Adrenal gland (tissue), 12 donors: Measurements from ENCODE around the gene IFT22. TPM values are rescaled to one million over a fixed set of nuclear protein-coding genes. Genes with fewer than 3 reads are reported as not detected.
"Not testable (repeated sequence)": the region's sequence is repeated elsewhere in the genome, so short reads cannot be mapped to it uniquely, and the experiment has no call there.

Experiments
- DNase-seq, 7 donors: peaks; one replicate each; pipeline ENCODE4 v3.0.0-alpha.2; 2019 to 2020
- H3K27ac ChIP-seq, 5 donors: fragments of 200-600 bp; sonication (generic) in 4 of 5; 1 replicate in 3 of 5; 2 replicates in 2 of 5; pipeline versions ENCODE4 v1.5.1 to v1.8.0; 2016 to 2020; ENCODE audit warnings: mild to moderate bottlenecking in 1 of 5
- H3K27me3 ChIP-seq: fragments of 200-600 bp; 2 replicates; pipeline ENCODE4 v1.8.0; 2021
- H3K36me3 ChIP-seq, 2 donors: fragments of 200-600 bp; replicated peaks in 1 of 2; 1 replicate in 1 of 2; 2 replicates in 1 of 2; pipeline versions ENCODE4 v1.5.1 to v1.8.0; 2018 to 2022
- H3K4me1 ChIP-seq, 2 donors: fragments of 200-600 bp; replicated peaks in 1 of 2; 1 replicate in 1 of 2; 2 replicates in 1 of 2; pipeline versions ENCODE4 v1.5.1 to v1.8.0; 2018 to 2021
- H3K4me3 ChIP-seq, 4 donors: fragments of 200-600 bp; sonication (generic) in 3 of 4; one replicate each; pipeline ENCODE4 v1.5.1; 2016 to 2018
- H3K9me3 ChIP-seq, 3 donors: fragments of 200-600 bp; sonication (generic) in 1 of 3; replicated peaks in 1 of 3; 1 replicate in 2 of 3; 2 replicates in 1 of 3; pipeline versions ENCODE4 v1.5.1 to v1.8.0; 2016 to 2021
- POLR2A ChIP-seq, 2 donors: fragments of 450-650 bp; IDR thresholded peaks; one replicate each; pipeline ENCODE4 v1.6.1; 2017; ENCODE audit warnings: antibody characterized with exemption in 2 of 2, mild to moderate bottlenecking in 2 of 2, moderate library complexity in 1 of 2
- WGBS, 4 donors: extraction: QIAGEN DNeasy Blood & Tissue Kit in 2 of 4; methylation state at CpG; one replicate each; pipeline versions ENCODE4 v1.1.5 to v1.1.7; 2013 to 2017; 5-methylcytosine and 5-hydroxymethylcytosine counted together
- intact Hi-C, 2 donors: fragments of 100-400 bp; cut with DNase I; formaldehyde crosslinking; loops; one replicate each; pipeline versions ENCODE4 v1.14.1 to v1.15.0; 2022 to 2023
- polyA plus RNA-seq, 3 donors: library from polyadenylated mRNA; stranded (reverse); fragments of 200-250 nt in 2 of 3; fragments of 350-450 nt in 1 of 3; fragmentation: Illumina TruSeq in 1 of 3; extraction: RNeasy Lipid Tissue Mini Kit (QIAGEN cat#74804) in 1 of 3; gene quantifications; one replicate each; pipeline ENCODE4 v1.2.3, GENCODE V29; 2013 to 2014
- total RNA-seq, 9 donors: library from RNA; depleted of rRNA in 4 of 9; stranded (reverse); fragments of >200 nt in 4 of 9; fragments of 120-200 nt in 1 of 9; fragmentation: NEBNext Ultra II Directional in 1 of 9; extraction: Animal tissue kit (Norgen Biotek cat#: 25700) in 1 of 9; gene quantifications; one replicate each; pipeline versions ENCODE4 v1.1.0 to v1.2.4, GENCODE V29; 2013 to 2023
- TF ChIP-seq, protein P1 (sequence below), 6 experiments: fragments of 450-650 bp in 4 of 6; fragments of 200-600 bp in 2 of 6; sonication (generic) in 1 of 6; IDR thresholded peaks; 1 replicate in 5 of 6; 2 replicates in 1 of 6; pipeline versions ENCODE4 v1.5.1 to v1.8.0; 2016 to 2021; ENCODE audit warnings: antibody characterized with exemption in 6 of 6, mild to moderate bottlenecking in 2 of 6, moderate library complexity in 1 of 6
- donor health status: healthy with polysubstance abuse.
- donor health status: Bipolar disorder and iron deficiency.
- donor health status: DM: yes; HTN: yes; CAD: no.
- donor health status: DM: no; HTN: no; CAD: no.
- donor health status: DM: no; HTN: no; CAD: no.
- donor health status: DM: yes; HTN: yes; CAD: no.

IFT22 gene
- total and polyA plus RNA-seq, 12 donors: 14.7 to 72.2 (median 32.8) TPM

DNA sequence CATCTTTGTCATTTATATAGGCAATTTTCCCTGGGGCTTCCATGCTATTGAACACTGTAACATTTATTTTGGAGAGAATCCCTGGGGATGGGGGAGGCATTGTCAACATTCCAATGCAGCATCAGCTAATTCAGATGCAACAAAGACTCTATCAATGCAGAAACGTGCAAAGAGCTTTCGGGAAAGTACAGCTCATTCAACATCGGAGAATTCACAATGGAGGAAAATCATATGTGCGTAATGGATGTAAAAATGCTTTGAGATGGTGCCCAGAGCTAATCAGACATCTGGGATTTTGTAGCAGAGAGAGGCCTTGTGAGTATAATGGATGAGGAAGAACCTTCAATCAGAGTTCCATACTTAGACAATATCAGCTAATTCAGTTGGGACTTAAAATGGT lies 48.4 kb downstream of the IFT22 start:
- Histone ChIP-seq H3K4me1 (no peaks in the 10 kb centered on the region), H3K27ac (no peak overlapping the region), H3K27me3 (no peaks in the 10 kb centered on the region), H3K36me3 (no peaks in the 10 kb centered on the region), H3K9me3 (no peaks in the 10 kb centered on the region), H3K4me3 (no peak overlapping the region)
- 55 to 64% (median 63%) methylated on average over 4 of the region's 4 CpGs for WGBS, 4 donors
- TF ChIP-seq, protein P1, sequence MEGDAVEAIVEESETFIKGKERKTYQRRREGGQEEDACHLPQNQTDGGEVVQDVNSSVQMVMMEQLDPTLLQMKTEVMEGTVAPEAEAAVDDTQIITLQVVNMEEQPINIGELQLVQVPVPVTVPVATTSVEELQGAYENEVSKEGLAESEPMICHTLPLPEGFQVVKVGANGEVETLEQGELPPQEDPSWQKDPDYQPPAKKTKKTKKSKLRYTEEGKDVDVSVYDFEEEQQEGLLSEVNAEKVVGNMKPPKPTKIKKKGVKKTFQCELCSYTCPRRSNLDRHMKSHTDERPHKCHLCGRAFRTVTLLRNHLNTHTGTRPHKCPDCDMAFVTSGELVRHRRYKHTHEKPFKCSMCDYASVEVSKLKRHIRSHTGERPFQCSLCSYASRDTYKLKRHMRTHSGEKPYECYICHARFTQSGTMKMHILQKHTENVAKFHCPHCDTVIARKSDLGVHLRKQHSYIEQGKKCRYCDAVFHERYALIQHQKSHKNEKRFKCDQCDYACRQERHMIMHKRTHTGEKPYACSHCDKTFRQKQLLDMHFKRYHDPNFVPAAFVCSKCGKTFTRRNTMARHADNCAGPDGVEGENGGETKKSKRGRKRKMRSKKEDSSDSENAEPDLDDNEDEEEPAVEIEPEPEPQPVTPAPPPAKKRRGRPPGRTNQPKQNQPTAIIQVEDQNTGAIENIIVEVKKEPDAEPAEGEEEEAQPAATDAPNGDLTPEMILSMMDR (IDR thresholded peaks at IDR 0.05): no peak
- TF ChIP-seq POLR2A (IDR thresholded peaks at IDR 0.05): no peak
- no peak for DNase-seq
- intact Hi-C loops: no loop called here

DNA sequence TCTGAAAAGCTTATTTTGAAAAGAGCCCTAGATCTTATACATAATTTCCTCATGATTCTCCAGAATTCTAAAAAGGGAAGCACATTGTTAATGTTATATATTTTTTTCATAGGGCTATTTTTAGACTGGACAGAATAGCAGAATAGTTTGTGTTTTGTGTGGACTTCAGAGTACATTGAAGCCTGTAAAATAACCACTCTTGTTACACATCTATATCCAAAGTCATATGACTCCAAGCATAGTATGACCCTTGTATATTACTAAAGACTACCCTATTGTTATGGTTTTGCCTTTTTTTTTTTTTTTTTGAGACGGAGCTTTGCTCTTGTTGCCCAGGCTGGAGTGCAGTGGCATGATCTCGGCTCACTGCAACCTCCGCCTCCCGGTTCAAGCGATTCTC lies 50.6 kb downstream of the IFT22 start:
- intact Hi-C loops: no loop called here
- no peaks in the 10 kb centered on the region for H3K9me3 ChIP-seq
- DNase-seq: no peak
- H3K27me3 ChIP-seq: no peaks in the 10 kb centered on the region
- no peaks in the 10 kb centered on the region for H3K36me3 ChIP-seq
- H3K27ac ChIP-seq: no peak overlapping the region
- 77 to 81% (median 79%) methylated on average over 5 of the region's 5 CpGs for WGBS, 4 donors
- no peak overlapping the region for H3K4me3 ChIP-seq
- no peak for TF ChIP-seq POLR2A (IDR thresholded peaks at IDR 0.05)
- TF ChIP-seq, protein P1 (IDR thresholded peaks at IDR 0.05): no peak
- H3K4me1 ChIP-seq: no peaks in the 10 kb centered on the region

DNA sequence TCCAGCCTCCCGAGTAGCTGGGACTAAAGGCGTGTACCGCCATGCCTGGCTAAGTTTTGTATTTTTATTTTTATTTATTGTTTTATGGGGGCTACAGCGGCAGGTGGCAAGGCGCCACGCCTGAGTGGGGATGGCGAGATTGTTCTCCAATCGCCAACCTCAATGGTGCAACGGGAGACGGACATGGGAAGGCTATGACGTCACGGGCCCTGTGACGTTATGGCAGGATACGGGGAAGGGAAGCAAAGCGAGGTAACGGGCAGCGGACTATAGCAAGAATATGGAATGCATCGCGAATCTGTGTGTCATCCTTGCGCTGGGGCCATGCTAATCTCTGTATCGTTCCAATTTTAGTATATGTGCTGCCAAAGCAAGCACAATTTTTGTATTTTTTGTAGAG lies 51.9 kb downstream of the IFT22 start:
- H3K27me3 ChIP-seq: no peaks in the 10 kb centered on the region
- no peaks in the 10 kb centered on the region for H3K9me3 ChIP-seq
- H3K27ac ChIP-seq: no peak overlapping the region
- no peaks in the 10 kb centered on the region for H3K4me1 ChIP-seq
- TF ChIP-seq, protein P1 (IDR thresholded peaks at IDR 0.05): no peak
- TF ChIP-seq POLR2A (IDR thresholded peaks at IDR 0.05): no peak
- no peak for DNase-seq
- intact Hi-C loops: no loop called here
- no peak overlapping the region for H3K4me3 ChIP-seq
- WGBS, 4 donors: 85 to 88% (median 86%) methylated on average over 21 of the region's 21 CpGs
- no peaks in the 10 kb centered on the region for H3K36me3 ChIP-seq

DNA sequence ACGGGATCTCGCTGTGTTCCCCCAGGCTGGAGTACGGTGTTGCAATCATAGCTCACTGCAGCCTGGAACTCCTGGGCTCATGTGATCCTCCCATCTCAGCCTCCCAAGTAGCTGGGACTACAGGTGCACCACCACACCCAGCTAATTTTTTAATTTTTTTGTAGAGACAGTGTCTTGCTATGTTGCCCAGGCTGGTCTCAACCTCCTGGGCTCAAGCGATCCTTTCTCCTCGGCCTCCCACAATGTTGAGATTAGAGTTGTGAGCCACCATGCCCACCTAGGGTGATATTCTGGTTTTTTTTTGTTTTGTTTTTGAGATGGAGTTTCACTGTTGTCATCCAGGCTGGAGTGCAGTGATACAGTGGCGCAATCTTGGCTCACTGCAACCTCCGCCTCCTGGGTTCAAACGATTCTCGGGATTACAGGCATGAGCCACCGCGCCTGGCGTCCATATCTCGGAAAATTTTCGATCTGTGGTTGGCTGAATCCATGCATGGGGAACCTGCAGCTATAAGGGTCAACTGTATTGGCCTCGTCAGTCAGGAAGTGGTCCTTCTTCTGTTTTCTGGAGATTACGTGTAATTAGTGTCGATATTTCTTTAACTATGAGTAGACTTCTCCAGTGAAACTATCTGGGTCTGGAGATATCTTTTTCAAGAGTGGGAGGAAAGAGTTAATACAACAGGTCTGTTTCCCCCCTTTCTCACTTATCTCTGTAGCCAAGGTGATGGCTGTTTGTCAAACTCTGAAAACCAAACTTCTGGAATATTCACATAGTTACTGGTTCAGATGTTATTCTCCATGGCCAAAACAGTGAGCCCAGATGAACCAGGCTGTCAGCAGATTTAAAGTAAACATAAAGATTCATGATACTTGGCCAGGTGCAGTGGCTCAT lies 55.7 kb downstream of the IFT22 start:
- Histone ChIP-seq H3K27ac (no peak overlapping the region), H3K36me3 (no peaks in the 10 kb centered on the region), H3K4me1 (no peaks in the 10 kb centered on the region), H3K9me3 (no peaks in the 10 kb centered on the region), H3K4me3 (no peak overlapping the region), H3K27me3 (no peaks in the 10 kb centered on the region)
- intact Hi-C loops: no loop called here
- no peak for DNase-seq
- WGBS, 4 donors: 74 to 81% (median 76%) methylated on average over 17 of the region's 17 CpGs
- TF ChIP-seq, protein P1 (IDR thresholded peaks at IDR 0.05): no peak
- no peak for TF ChIP-seq POLR2A (IDR thresholded peaks at IDR 0.05)

DNA sequence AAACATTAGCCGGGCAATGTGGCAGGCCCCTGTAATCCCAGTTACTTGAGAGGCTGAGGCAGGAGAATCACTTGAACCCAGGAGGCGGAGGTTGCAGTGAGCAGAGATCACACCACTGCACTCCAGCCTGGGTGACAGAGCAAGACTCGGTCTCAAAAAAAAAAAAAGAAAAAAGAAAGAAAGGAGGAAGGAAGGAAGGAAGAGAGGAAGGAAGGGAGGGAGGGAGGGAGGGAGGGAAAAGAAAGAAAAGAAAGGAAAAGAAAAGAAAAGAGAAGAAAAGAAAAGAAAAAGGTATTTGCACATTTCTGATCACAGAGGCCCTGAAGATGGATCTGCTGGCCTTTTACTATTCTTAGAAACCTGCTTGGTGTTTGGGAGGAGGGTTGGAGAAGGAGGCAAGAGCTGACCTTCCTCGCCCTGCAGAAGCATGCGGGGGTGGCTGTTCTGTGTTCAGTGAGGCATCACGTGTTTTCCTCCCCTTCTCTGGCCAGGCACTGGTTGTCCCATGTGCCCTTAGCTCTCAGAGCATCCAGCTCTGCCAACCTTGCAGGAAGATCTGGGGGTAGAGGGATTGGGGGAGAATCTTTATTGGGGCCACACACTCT lies 57.4 kb downstream of the IFT22 start:
- 43 to 52% (median 48%) methylated on average over 5 to 6 of the region's 6 CpGs for WGBS, 4 donors
- intact Hi-C loops: not testable (repeated sequence)

More for the DNA sequence above, 57.4 kb downstream of the IFT22 start:
- not testable (repeated sequence) for H3K4me1 ChIP-seq, H3K9me3 ChIP-seq, H3K27ac ChIP-seq, H3K4me3 ChIP-seq, H3K27me3 ChIP-seq, H3K36me3 ChIP-seq
- DNase-seq: peak in 2 of 7 donors; percentile 27 to 48
